ENCODE measurements around the gene ZBTB17. TPM values are rescaled to one million over a fixed set of nuclear protein-coding genes. Genes with fewer than 3 reads are reported as not detected.

ZBTB17 gene
- 54.6 and 64.3 TPM in 2 replicates for total RNA-seq

GRCh38 chr1:15975805-15976680 is at the start of gene ZBTB17:
TSS of gene ZBTB17 (minus strand) at chr1:15976101. CDS start at chr1:15948495, 27,606 bp downstream.

GRCh38 chr1:16021681-16022080 is 45.8 kb upstream of the ZBTB17 start, which contains the start of gene CLCNKA:
TSS of gene CLCNKA (plus strand) at chr1:16022036. CDS start at chr1:16022620, 584 bp downstream.

GRCh38 chr1:16017461-16018303 is 41.8 kb upstream of the ZBTB17 start, which contains the start of gene HSPB7:
TSS of gene HSPB7 (minus strand) at chr1:16018043. CDS start at chr1:16017963, 80 bp downstream.

Other genes starting within 250 kb of the ZBTB17 start
- 0.18 and 0.38 TPM in 2 replicates for gene SLC25A34, start 239.8 kb downstream of the ZBTB17 start, total RNA-seq
- gene TMEM82, start 233.6 kb downstream of the ZBTB17 start, total RNA-seq = not detected in 2 replicates
- 230 and 319 TPM in 2 replicates for gene FBLIM1, start 217.3 kb downstream of the ZBTB17 start, total RNA-seq
- 13.7 and 14.3 TPM in 2 replicates for gene UQCRHL, start 168.5 kb downstream of the ZBTB17 start, total RNA-seq
- 16.4 and 27.1 TPM in 2 replicates for gene SPEN, start 128.4 kb downstream of the ZBTB17 start, total RNA-seq
- gene SRARP, start 28.1 kb upstream of the ZBTB17 start, total RNA-seq = not detected in 2 replicates
- 0.38 TPM in 1 of 2 replicates, not detected in the other for gene HSPB7, start 41.9 kb upstream of the ZBTB17 start, total RNA-seq
- gene CLCNKA, start 45.9 kb upstream of the ZBTB17 start, total RNA-seq = not detected in 2 replicates
- gene CLCNKB, start 67.7 kb upstream of the ZBTB17 start, total RNA-seq = not detected in 2 replicates
- gene FAM131C, start 97.5 kb upstream of the ZBTB17 start, total RNA-seq = 0.09 TPM in 2 replicates
- gene EPHA2, start 180.0 kb upstream of the ZBTB17 start, total RNA-seq = 110 and 142 TPM in 2 replicates
- gene ARHGEF19, start 236.6 kb upstream of the ZBTB17 start, total RNA-seq = 3.6 and 5.1 TPM in 2 replicates